Measurements from ENCODE around the gene PRND.
"Not testable (repeated sequence)": the region's sequence is repeated elsewhere in the genome, so short reads cannot be mapped to it uniquely, and the experiment has no call there.

PRND gene

GRCh38 chr20:4717816-4718570, 3.7 kb upstream of the PRND start:
- no peaks in the 10 kb centered on the region for H3K9me3 ChIP-seq (ENCODE audit: control insufficient read depth, insufficient read depth, low read length)
- H3K36me3 ChIP-seq (ENCODE audit: insufficient read depth, low read length), result no peaks in the 10 kb centered on the region
- H3K9ac ChIP-seq (ENCODE audit: low read depth, low read length), result no peak overlapping the region
- peaks cover 10% of the 10 kb centered on the region; the same call in 1 of the 2 replicates for H3K4me1 ChIP-seq (ENCODE audit: insufficient read depth, low read length)

GRCh38 chr20:4719190-4719589, 2.5 kb upstream of the PRND start:
- Histone ChIP-seq H3K9me3 (ENCODE audit: control insufficient read depth, insufficient read depth, low read length) (no peaks in the 10 kb centered on the region), H3K9ac (ENCODE audit: low read depth, low read length) (no peak overlapping the region), H3K4me1 (ENCODE audit: insufficient read depth, low read length) (peaks cover 10% of the 10 kb centered on the region; the same call in 1 of the 2 replicates), H3K36me3 (ENCODE audit: insufficient read depth, low read length) (no peaks in the 10 kb centered on the region)

- H3K9ac ChIP-seq (ENCODE audit: low read depth, low read length), result peak overlapping the region; percentile 18; the same call in 1 of the 2 replicates
- H3K4me1 ChIP-seq (ENCODE audit: insufficient read depth, low read length), result peaks cover 10% of the 10 kb centered on the region; the same call in 1 of the 2 replicates
- H3K36me3 ChIP-seq (ENCODE audit: insufficient read depth, low read length), result no peaks in the 10 kb centered on the region
Measured at GRCh38 chr20:4720041-4720976, 1.4 kb upstream of the PRND start.

GRCh38 chr20:4720977-4721349, 746 bp upstream of the PRND start:
- Histone ChIP-seq H3K9me3 (ENCODE audit: control insufficient read depth, insufficient read depth, low read length) (no peaks in the 10 kb centered on the region), H3K9ac (ENCODE audit: low read depth, low read length) (peak overlapping the region; percentile 18; the same call in 1 of the 2 replicates), H3K36me3 (ENCODE audit: insufficient read depth, low read length) (no peaks in the 10 kb centered on the region), H3K4me1 (ENCODE audit: insufficient read depth, low read length) (peaks cover 10% of the 10 kb centered on the region; the same call in 1 of the 2 replicates)

More at GRCh38 chr20:4720041-4720976, 1.4 kb upstream of the PRND start:
- H3K9me3 ChIP-seq (ENCODE audit: control insufficient read depth, insufficient read depth, low read length), result no peaks in the 10 kb centered on the region

GRCh38 chr20:4722571-4722970, 862 bp downstream of the PRND start:
- H3K36me3 ChIP-seq (ENCODE audit: insufficient read depth, low read length), result no peaks in the 10 kb centered on the region
- no peaks in the 10 kb centered on the region for H3K9me3 ChIP-seq (ENCODE audit: control insufficient read depth, insufficient read depth, low read length)
- no peak overlapping the region for H3K9ac ChIP-seq (ENCODE audit: low read depth, low read length)
- peaks cover 17% of the 10 kb centered on the region for H3K4me1 ChIP-seq (ENCODE audit: insufficient read depth, low read length)

- H3K4me1 ChIP-seq (ENCODE audit: insufficient read depth, low read length), result peaks cover 17% of the 10 kb centered on the region
- H3K9ac ChIP-seq (ENCODE audit: low read depth, low read length), result no peak overlapping the region
- H3K9me3 ChIP-seq (ENCODE audit: control insufficient read depth, insufficient read depth, low read length), result no peaks in the 10 kb centered on the region
- no peaks in the 10 kb centered on the region for H3K36me3 ChIP-seq (ENCODE audit: insufficient read depth, low read length)
Measured at GRCh38 chr20:4722993-4723392, 1.3 kb downstream of the PRND start.

- H3K36me3 ChIP-seq (ENCODE audit: insufficient read depth, low read length); H3K9ac ChIP-seq (ENCODE audit: low read depth, low read length); H3K9me3 ChIP-seq (ENCODE audit: control insufficient read depth, insufficient read depth, low read length): not testable (repeated sequence)
- H3K4me1 ChIP-seq (ENCODE audit: insufficient read depth, low read length), result peaks cover 17% of the 10 kb centered on the region
Measured at GRCh38 chr20:4723553-4723952, 1.8 kb downstream of the PRND start.

GRCh38 chr20:4724459-4725262, 3.0 kb downstream of the PRND start:
- Histone ChIP-seq H3K9me3 (ENCODE audit: control insufficient read depth, insufficient read depth, low read length) (no peaks in the 10 kb centered on the region), H3K4me1 (ENCODE audit: insufficient read depth, low read length) (peaks cover 15% of the 10 kb centered on the region), H3K9ac (ENCODE audit: low read depth, low read length) (no peak overlapping the region), H3K36me3 (ENCODE audit: insufficient read depth, low read length) (no peaks in the 10 kb centered on the region)

- Histone ChIP-seq H3K4me1 (ENCODE audit: insufficient read depth, low read length) (peaks cover 10% of the 10 kb centered on the region), H3K36me3 (ENCODE audit: insufficient read depth, low read length) (no peaks in the 10 kb centered on the region), H3K9ac (ENCODE audit: low read depth, low read length) (no peak overlapping the region), H3K9me3 (ENCODE audit: control insufficient read depth, insufficient read depth, low read length) (no peaks in the 10 kb centered on the region)
Measured at GRCh38 chr20:4725263-4725550, 3.5 kb downstream of the PRND start.

- no peak overlapping the region for H3K9ac ChIP-seq (ENCODE audit: low read depth, low read length)
- H3K36me3 ChIP-seq (ENCODE audit: insufficient read depth, low read length), result no peaks in the 10 kb centered on the region
- H3K4me1 ChIP-seq (ENCODE audit: insufficient read depth, low read length), result peaks cover 7% of the 10 kb centered on the region
- no peaks in the 10 kb centered on the region for H3K9me3 ChIP-seq (ENCODE audit: control insufficient read depth, insufficient read depth, low read length)
Measured at GRCh38 chr20:4726710-4727397, 5.1 kb downstream of the PRND start.

- H3K36me3 ChIP-seq (ENCODE audit: insufficient read depth, low read length), result no peaks in the 10 kb centered on the region
- H3K9ac ChIP-seq (ENCODE audit: low read depth, low read length), result no peak overlapping the region
- peaks cover 7% of the 10 kb centered on the region for H3K4me1 ChIP-seq (ENCODE audit: insufficient read depth, low read length)
- no peaks in the 10 kb centered on the region for H3K9me3 ChIP-seq (ENCODE audit: control insufficient read depth, insufficient read depth, low read length)
Measured at GRCh38 chr20:4728120-4728760, 6.5 kb downstream of the PRND start.

GRCh38 chr20:4729265-4729664, 7.6 kb downstream of the PRND start:
- Histone ChIP-seq H3K36me3 (ENCODE audit: insufficient read depth, low read length) (no peaks in the 10 kb centered on the region), H3K9me3 (ENCODE audit: control insufficient read depth, insufficient read depth, low read length) (no peaks in the 10 kb centered on the region), H3K4me1 (ENCODE audit: insufficient read depth, low read length) (peaks cover 7% of the 10 kb centered on the region), H3K9ac (ENCODE audit: low read depth, low read length) (no peak overlapping the region)

GRCh38 chr20:4730780-4731179, 9.1 kb downstream of the PRND start:
- H3K9ac ChIP-seq (ENCODE audit: low read depth, low read length), result no peak overlapping the region
- no peaks in the 10 kb centered on the region for H3K9me3 ChIP-seq (ENCODE audit: control insufficient read depth, insufficient read depth, low read length)
- no peaks in the 10 kb centered on the region for H3K36me3 ChIP-seq (ENCODE audit: insufficient read depth, low read length)
- H3K4me1 ChIP-seq (ENCODE audit: insufficient read depth, low read length), result peaks cover 7% of the 10 kb centered on the region

All from ES-I3 (cell line).